ENCODE results near the gene BRS3.
A peak's percentile ranks its signal among the peaks of the same experiment; 100 is the strongest.

Gene BRS3

GRCh38 chrX:136496186-136496763 is 8.5 kb downstream of the BRS3 start:
- TF ChIP-seq BACH2 (CRISPR knock-in tag; IDR thresholded peaks at IDR 0.05; ENCODE audit: borderline replicate concordance) (no peak), PATZ1 (CRISPR knock-in tag; IDR thresholded peaks at IDR 0.05; ENCODE audit: borderline replicate concordance) (no peak), TCF4 (CRISPR knock-in tag; IDR thresholded peaks at IDR 0.05; ENCODE audit: borderline replicate concordance) (no peak), TOX (CRISPR knock-in tag; IDR thresholded peaks at IDR 0.05; ENCODE audit: borderline replicate concordance) (no peak), ARNTL (CRISPR knock-in tag; IDR thresholded peaks at IDR 0.05; ENCODE audit: borderline replicate concordance, low read depth) (no peak), ZNF565 (CRISPR knock-in tag; conservative IDR thresholded peaks at IDR 0.05; ENCODE audit: low read depth) (no peak), TSHZ2 (CRISPR knock-in tag; IDR thresholded peaks at IDR 0.05) (no peak), ZC3H10 (CRISPR knock-in tag; IDR thresholded peaks at IDR 0.05) (no peak), ISL1 (CRISPR knock-in tag; IDR thresholded peaks at IDR 0.05) (no peak), ZNF70 (CRISPR knock-in tag; IDR thresholded peaks at IDR 0.05) (no peak), RARB (CRISPR knock-in tag; IDR thresholded peaks at IDR 0.05) (no peak), ZFP30 (CRISPR knock-in tag; IDR thresholded peaks at IDR 0.05) (no peak), PPARA (CRISPR knock-in tag; IDR thresholded peaks at IDR 0.05; ENCODE audit: borderline replicate concordance) (no peak), GLIS3 (CRISPR knock-in tag; IDR thresholded peaks at IDR 0.05) (no peak), CSDC2 (CRISPR knock-in tag; IDR thresholded peaks at IDR 0.05) (no peak), OSR1 (CRISPR knock-in tag; IDR thresholded peaks at IDR 0.05) (no peak), SNAI2 (CRISPR knock-in tag; IDR thresholded peaks at IDR 0.05) (no peak), CREB5 (CRISPR knock-in tag; IDR thresholded peaks at IDR 0.05; ENCODE audit: low read depth) (no peak), ZFP3 (CRISPR knock-in tag; IDR thresholded peaks at IDR 0.05) (no peak)
- ATAC-seq, result peak; percentile 34; the same call in 2 of the 3 replicates

- peak; percentile 84 for ATAC-seq
- TF ChIP-seq PPARA (CRISPR knock-in tag; IDR thresholded peaks at IDR 0.05; ENCODE audit: borderline replicate concordance) (no peak), ESRRG (CRISPR knock-in tag; IDR thresholded peaks at IDR 0.05) (no peak), SNAI2 (CRISPR knock-in tag; IDR thresholded peaks at IDR 0.05) (no peak), ARNTL (CRISPR knock-in tag; IDR thresholded peaks at IDR 0.05; ENCODE audit: borderline replicate concordance, low read depth) (no peak), POU6F1 (CRISPR knock-in tag; IDR thresholded peaks at IDR 0.05; ENCODE audit: borderline replicate concordance, low read depth) (no peak), GLIS3 (CRISPR knock-in tag; IDR thresholded peaks at IDR 0.05) (no peak), ISL1 (CRISPR knock-in tag; IDR thresholded peaks at IDR 0.05) (no peak), PATZ1 (CRISPR knock-in tag; IDR thresholded peaks at IDR 0.05; ENCODE audit: borderline replicate concordance) (no peak), RARB (CRISPR knock-in tag; IDR thresholded peaks at IDR 0.05) (no peak), CSRNP3 (CRISPR knock-in tag; IDR thresholded peaks at IDR 0.05) (no peak), ZNF70 (CRISPR knock-in tag; IDR thresholded peaks at IDR 0.05) (no peak), CSDC2 (CRISPR knock-in tag; IDR thresholded peaks at IDR 0.05) (no peak), ZNF8 (CRISPR knock-in tag; IDR thresholded peaks at IDR 0.05) (no peak), TOX (CRISPR knock-in tag; IDR thresholded peaks at IDR 0.05; ENCODE audit: borderline replicate concordance) (no peak), BACH2 (CRISPR knock-in tag; IDR thresholded peaks at IDR 0.05; ENCODE audit: borderline replicate concordance) (no peak), ZFP3 (CRISPR knock-in tag; IDR thresholded peaks at IDR 0.05) (no peak), ZFP30 (CRISPR knock-in tag; IDR thresholded peaks at IDR 0.05) (no peak), TCF4 (CRISPR knock-in tag; IDR thresholded peaks at IDR 0.05; ENCODE audit: borderline replicate concordance) (no peak), ZNF565 (CRISPR knock-in tag; conservative IDR thresholded peaks at IDR 0.05; ENCODE audit: low read depth) (no peak)
These were observed 9.2 kb downstream of the BRS3 start for GRCh38 chrX:136496764-136497555.

All from SK-N-SH treated with all-trans-retinoic acid at 6 μM for 48 hours (cell line).